Measurements from ENCODE around the gene ZP4. TPM values are rescaled to one million over a fixed set of nuclear protein-coding genes. Genes with fewer than 3 reads are reported as not detected.

The ZP4 gene
- total RNA-seq, 4 donors from 2014 or later = not detected

GRCh38 chr1:237927198-237927597 lies 36.5 kb upstream of the ZP4 start:
- no peak for DNase-seq
- no peaks in the 10 kb centered on the region for H3K27me3 ChIP-seq
- no peak overlapping the region for H3K4me3 ChIP-seq
- no peaks in the 10 kb centered on the region for H3K36me3 ChIP-seq
- no peak overlapping the region for H3K27ac ChIP-seq
- H3K4me1 ChIP-seq = no peaks in the 10 kb centered on the region
- H3K9me3 ChIP-seq = no peaks in the 10 kb centered on the region
- no peak for TF ChIP-seq CTCF (IDR thresholded peaks at IDR 0.05)

DNA sequence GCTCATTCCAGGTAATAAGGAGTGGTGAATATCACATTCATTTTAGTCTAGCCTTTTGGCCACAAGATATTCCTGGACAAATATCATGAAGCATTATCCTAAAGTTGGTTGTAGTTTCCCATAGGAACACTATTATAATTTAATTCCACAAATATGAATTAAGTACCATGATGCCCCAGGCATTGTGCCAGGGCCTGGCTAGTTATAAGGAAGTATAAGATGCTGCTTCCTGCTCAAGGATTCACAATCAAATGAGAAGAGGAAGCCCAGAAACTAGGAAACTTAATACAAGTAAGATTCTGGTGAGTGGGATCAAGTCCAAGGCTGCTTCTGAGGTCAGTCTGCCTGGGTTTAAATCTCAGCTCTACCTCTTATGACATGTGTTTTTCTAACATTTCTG lies 30.6 kb upstream of the ZP4 start:
- H3K4me3 ChIP-seq = no peak overlapping the region
- no peaks in the 10 kb centered on the region for H3K9me3 ChIP-seq
- no peaks in the 10 kb centered on the region for H3K27me3 ChIP-seq
- H3K4me1 ChIP-seq = no peaks in the 10 kb centered on the region
- no peak for TF ChIP-seq CTCF (IDR thresholded peaks at IDR 0.05)
- TF ChIP-seq POLR2A (IDR thresholded peaks at IDR 0.05) = no peak
- H3K36me3 ChIP-seq = no peaks in the 10 kb centered on the region
- no peak overlapping the region for H3K27ac ChIP-seq
- no peak for DNase-seq

- no peak for TF ChIP-seq POLR2A (IDR thresholded peaks at IDR 0.05)
- TF ChIP-seq CTCF (IDR thresholded peaks at IDR 0.05) = no peak
- H3K9me3 ChIP-seq = no peaks in the 10 kb centered on the region
- H3K36me3 ChIP-seq = no peaks in the 10 kb centered on the region
- no peak overlapping the region for H3K27ac ChIP-seq
- H3K4me1 ChIP-seq = no peaks in the 10 kb centered on the region
- H3K4me3 ChIP-seq = no peak overlapping the region
- no peak for DNase-seq
- H3K27me3 ChIP-seq = no peaks in the 10 kb centered on the region
Measured at GRCh38 chr1:237913345-237913744, 22.6 kb upstream of the ZP4 start.

DNA sequence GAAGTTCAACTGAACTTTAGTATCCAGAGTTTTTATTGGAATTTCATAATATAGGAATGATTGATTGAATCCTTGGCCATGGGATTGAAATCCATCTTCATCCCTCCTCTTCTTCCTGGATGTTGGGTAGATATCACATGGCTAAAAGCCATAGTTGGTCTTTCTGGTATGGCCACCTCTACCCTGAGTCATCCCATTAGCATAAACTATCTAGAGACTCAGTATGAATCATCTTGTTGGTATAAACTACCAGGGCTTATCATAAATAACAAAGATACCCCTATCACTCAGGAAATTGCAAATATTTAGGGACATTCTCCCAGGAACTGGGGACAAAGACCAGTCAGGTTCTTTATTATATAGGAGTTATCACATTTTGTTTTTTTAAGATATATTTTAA lies 21.2 kb upstream of the ZP4 start:
- TF ChIP-seq CTCF (IDR thresholded peaks at IDR 0.05) = no peak
- TF ChIP-seq POLR2A (IDR thresholded peaks at IDR 0.05) = no peak
- Histone ChIP-seq H3K4me1 (no peaks in the 10 kb centered on the region), H3K4me3 (no peak overlapping the region), H3K27me3 (no peaks in the 10 kb centered on the region), H3K9me3 (no peaks in the 10 kb centered on the region), H3K27ac (no peak overlapping the region), H3K36me3 (no peaks in the 10 kb centered on the region)
- no peak for DNase-seq

- no peaks in the 10 kb centered on the region for H3K36me3 ChIP-seq
- no peak overlapping the region for H3K4me3 ChIP-seq
- H3K9me3 ChIP-seq = no peaks in the 10 kb centered on the region
- no peaks in the 10 kb centered on the region for H3K27me3 ChIP-seq
- H3K4me1 ChIP-seq = no peaks in the 10 kb centered on the region
- DNase-seq = no peak
- TF ChIP-seq CTCF (IDR thresholded peaks at IDR 0.05) (no peak), POLR2A (IDR thresholded peaks at IDR 0.05) (no peak)
- H3K27ac ChIP-seq = no peak overlapping the region
Measured at GRCh38 chr1:237910834-237911233, 20.1 kb upstream of the ZP4 start.

DNA sequence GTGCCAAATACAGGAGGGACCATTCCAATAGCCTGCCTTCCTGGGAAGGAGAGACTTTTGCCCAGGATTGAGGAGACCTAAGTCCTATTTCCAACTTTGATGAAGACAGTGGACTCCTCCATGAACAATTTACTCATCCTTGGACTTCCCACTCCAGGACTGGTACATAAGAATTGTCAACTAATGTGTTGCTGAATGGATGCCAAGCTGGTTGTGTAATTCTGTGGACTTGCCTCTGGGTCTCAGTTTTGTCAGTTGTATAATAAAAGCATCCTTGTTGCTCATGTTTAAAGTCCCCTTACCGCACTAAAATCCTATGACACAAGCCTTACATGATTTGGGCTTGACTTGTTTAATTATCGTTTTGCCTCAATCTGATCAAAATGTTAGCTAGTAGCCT lies 13.2 kb upstream of the ZP4 start:
- H3K27me3 ChIP-seq = no peaks in the 10 kb centered on the region
- H3K4me1 ChIP-seq = no peaks in the 10 kb centered on the region
- H3K36me3 ChIP-seq = no peaks in the 10 kb centered on the region
- TF ChIP-seq POLR2A (IDR thresholded peaks at IDR 0.05) (no peak), CTCF (IDR thresholded peaks at IDR 0.05) (no peak)
- no peak overlapping the region for H3K27ac ChIP-seq
- H3K4me3 ChIP-seq = no peak overlapping the region
- DNase-seq = no peak
- H3K9me3 ChIP-seq = no peaks in the 10 kb centered on the region

Measured in Peyer's patch (tissue), 4 donors.